ENCODE data around the gene AKAP13.

DNA sequence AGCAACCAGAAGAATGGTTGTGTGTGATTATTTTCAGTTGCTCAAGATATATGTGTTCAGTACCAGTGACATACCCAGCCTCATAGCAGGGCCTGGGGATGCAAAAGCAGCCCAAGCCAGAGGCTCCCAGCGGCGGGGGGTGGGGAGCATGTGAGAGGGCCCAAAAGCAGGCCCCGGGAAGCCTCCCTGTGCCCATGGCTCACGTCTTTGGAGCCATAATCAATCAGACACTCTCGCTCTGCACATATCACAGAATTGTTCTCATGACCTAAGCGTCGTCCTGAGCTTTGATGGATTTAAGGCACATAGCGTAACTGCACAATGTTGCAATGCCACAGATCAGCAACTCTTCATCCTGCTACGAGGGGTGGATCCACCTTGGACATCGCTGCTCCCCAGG is 393.6 kb downstream of the AKAP13 start:
- TF ChIP-seq ZNF843 (tag by site-specific recombination; IDR thresholded peaks at IDR 0.05) (no peak), ZNF561 (tag by site-specific recombination; IDR thresholded peaks at IDR 0.05; ENCODE audit: borderline replicate concordance) (no peak)
- TF ChIP-seq, protein P1, sequence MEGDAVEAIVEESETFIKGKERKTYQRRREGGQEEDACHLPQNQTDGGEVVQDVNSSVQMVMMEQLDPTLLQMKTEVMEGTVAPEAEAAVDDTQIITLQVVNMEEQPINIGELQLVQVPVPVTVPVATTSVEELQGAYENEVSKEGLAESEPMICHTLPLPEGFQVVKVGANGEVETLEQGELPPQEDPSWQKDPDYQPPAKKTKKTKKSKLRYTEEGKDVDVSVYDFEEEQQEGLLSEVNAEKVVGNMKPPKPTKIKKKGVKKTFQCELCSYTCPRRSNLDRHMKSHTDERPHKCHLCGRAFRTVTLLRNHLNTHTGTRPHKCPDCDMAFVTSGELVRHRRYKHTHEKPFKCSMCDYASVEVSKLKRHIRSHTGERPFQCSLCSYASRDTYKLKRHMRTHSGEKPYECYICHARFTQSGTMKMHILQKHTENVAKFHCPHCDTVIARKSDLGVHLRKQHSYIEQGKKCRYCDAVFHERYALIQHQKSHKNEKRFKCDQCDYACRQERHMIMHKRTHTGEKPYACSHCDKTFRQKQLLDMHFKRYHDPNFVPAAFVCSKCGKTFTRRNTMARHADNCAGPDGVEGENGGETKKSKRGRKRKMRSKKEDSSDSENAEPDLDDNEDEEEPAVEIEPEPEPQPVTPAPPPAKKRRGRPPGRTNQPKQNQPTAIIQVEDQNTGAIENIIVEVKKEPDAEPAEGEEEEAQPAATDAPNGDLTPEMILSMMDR (tag by site-specific recombination; IDR thresholded peaks at IDR 0.05): no peak
- TF ChIP-seq, protein P2, sequence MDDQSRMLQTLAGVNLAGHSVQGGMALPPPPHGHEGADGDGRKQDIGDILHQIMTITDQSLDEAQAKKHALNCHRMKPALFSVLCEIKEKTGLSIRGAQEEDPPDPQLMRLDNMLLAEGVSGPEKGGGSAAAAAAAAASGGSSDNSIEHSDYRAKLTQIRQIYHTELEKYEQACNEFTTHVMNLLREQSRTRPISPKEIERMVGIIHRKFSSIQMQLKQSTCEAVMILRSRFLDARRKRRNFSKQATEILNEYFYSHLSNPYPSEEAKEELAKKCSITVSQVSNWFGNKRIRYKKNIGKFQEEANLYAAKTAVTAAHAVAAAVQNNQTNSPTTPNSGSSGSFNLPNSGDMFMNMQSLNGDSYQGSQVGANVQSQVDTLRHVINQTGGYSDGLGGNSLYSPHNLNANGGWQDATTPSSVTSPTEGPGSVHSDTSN (CRISPR knock-in tag; IDR thresholded peaks at IDR 0.05): no peak
- TF ChIP-seq, protein P3, sequence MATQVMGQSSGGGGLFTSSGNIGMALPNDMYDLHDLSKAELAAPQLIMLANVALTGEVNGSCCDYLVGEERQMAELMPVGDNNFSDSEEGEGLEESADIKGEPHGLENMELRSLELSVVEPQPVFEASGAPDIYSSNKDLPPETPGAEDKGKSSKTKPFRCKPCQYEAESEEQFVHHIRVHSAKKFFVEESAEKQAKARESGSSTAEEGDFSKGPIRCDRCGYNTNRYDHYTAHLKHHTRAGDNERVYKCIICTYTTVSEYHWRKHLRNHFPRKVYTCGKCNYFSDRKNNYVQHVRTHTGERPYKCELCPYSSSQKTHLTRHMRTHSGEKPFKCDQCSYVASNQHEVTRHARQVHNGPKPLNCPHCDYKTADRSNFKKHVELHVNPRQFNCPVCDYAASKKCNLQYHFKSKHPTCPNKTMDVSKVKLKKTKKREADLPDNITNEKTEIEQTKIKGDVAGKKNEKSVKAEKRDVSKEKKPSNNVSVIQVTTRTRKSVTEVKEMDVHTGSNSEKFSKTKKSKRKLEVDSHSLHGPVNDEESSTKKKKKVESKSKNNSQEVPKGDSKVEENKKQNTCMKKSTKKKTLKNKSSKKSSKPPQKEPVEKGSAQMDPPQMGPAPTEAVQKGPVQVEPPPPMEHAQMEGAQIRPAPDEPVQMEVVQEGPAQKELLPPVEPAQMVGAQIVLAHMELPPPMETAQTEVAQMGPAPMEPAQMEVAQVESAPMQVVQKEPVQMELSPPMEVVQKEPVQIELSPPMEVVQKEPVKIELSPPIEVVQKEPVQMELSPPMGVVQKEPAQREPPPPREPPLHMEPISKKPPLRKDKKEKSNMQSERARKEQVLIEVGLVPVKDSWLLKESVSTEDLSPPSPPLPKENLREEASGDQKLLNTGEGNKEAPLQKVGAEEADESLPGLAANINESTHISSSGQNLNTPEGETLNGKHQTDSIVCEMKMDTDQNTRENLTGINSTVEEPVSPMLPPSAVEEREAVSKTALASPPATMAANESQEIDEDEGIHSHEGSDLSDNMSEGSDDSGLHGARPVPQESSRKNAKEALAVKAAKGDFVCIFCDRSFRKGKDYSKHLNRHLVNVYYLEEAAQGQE (tag by site-specific recombination; IDR thresholded peaks at IDR 0.05): no peak
- TF ChIP-seq, protein P4, sequence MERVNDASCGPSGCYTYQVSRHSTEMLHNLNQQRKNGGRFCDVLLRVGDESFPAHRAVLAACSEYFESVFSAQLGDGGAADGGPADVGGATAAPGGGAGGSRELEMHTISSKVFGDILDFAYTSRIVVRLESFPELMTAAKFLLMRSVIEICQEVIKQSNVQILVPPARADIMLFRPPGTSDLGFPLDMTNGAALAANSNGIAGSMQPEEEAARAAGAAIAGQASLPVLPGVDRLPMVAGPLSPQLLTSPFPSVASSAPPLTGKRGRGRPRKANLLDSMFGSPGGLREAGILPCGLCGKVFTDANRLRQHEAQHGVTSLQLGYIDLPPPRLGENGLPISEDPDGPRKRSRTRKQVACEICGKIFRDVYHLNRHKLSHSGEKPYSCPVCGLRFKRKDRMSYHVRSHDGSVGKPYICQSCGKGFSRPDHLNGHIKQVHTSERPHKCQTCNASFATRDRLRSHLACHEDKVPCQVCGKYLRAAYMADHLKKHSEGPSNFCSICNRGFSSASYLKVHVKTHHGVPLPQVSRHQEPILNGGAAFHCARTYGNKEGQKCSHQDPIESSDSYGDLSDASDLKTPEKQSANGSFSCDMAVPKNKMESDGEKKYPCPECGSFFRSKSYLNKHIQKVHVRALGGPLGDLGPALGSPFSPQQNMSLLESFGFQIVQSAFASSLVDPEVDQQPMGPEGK (tag by site-specific recombination; IDR thresholded peaks at IDR 0.05): no peak

Measured in HEK293 (cell line).